GM12878 (cell line): Measurements from ENCODE around the gene SYCN. TPM values are rescaled to one million over a fixed set of nuclear protein-coding genes. Genes with fewer than 3 reads are reported as not detected.

Experiments used
- ATAC-seq: fragments of 200-7000 bp; cut with Tn5 transposase; 3 replicates; pipeline ENCODE4 v1.9.1; 2020; ENCODE audit warnings: mild to moderate bottlenecking, moderate library complexity
- BruUV-seq: library from RNA; stranded (reverse); fragments of 400-500 nt; replicated peaks from 2 replicates; lab custom pipeline; 2021; lab: Mats Ljungman, UMichigan
- CTCF ChIA-PET: fragments of 300-600 bp; sonication (Branson Sonifier 250); formaldehyde crosslinking; extraction: SDS; loops from one replicate; lab custom pipeline; 2021; ENCODE audit warnings: inconsistent platforms; lab: Yijun Ruan, JAX
- POLR2A ChIA-PET: fragments of 350-600 bp; formaldehyde crosslinking; extraction: SDS; loops from one replicate; lab custom pipeline; 2021; ENCODE audit warnings: inconsistent platforms; lab: Charles Lee
- RAD21 ChIA-PET: fragments of 300-600 bp; sonication (Branson Sonifier 250); formaldehyde crosslinking; loops from one replicate; lab custom pipeline; 2023; ENCODE audit warnings: antibody characterized with exemption; ENCODE audit not compliant: unreplicated experiment; lab: Charles Lee
- SMC1A ChIA-PET: fragments of 300-600 bp; sonication (Branson Sonifier 250); formaldehyde crosslinking; loops from one replicate; lab custom pipeline; 2023; ENCODE audit not compliant: unreplicated experiment, uncharacterized antibody; lab: Charles Lee
- DNase-seq: peaks from one replicate; pipeline ENCODE4 v3.0.0-alpha.2; 2011; ENCODE audit warnings: low read depth, low spot score
- FAIRE-seq: peaks from 3 replicates; lab custom pipeline; 2011; peaks lifted over from hg19 to GRCh38; lab: Jason Lieb, UNC
- H2AFZ ChIP-seq: 2 replicates; pipeline ENCODE4 v1.6.0; 2011; ENCODE audit warnings: low read depth, low read length, control low read depth; ENCODE audit not compliant: control insufficient read depth
- H3K27ac ChIP-seq: 2 replicates; pipeline ENCODE4 v1.5.1; 2011; ENCODE audit warnings: control low read depth; ENCODE audit not compliant: control insufficient read depth, insufficient read depth
- H3K27me3 ChIP-seq, 2 experiments: replicated peaks in 1 of 2; 2 replicates each; pipeline versions ENCODE4 v1.6.0 to v1.6.1; 2011; ENCODE audit warnings: low read length in 1 of 2; ENCODE audit not compliant: control insufficient read depth in 2 of 2, insufficient read depth in 2 of 2
- H3K36me3 ChIP-seq, 2 experiments: 2 replicates each; pipeline ENCODE4 v1.5.1; 2011; ENCODE audit warnings: low read length in 1 of 2; ENCODE audit not compliant: control insufficient read depth in 2 of 2, insufficient read depth in 2 of 2
- H3K4me1 ChIP-seq: 2 replicates; pipeline ENCODE4 v1.6.1; 2011; ENCODE audit warnings: mild to moderate bottlenecking, low read length, moderate library complexity, mixed read lengths; ENCODE audit not compliant: control insufficient read depth, insufficient read depth
- H3K4me2 ChIP-seq: 2 replicates; pipeline ENCODE4 v1.6.0; 2011; ENCODE audit warnings: control low read depth; ENCODE audit not compliant: control insufficient read depth, insufficient read depth
- H3K4me3 ChIP-seq: fragments of 200-600 bp; sonication (generic); 2 replicates; pipeline ENCODE4 v1.5.1; 2016
- H3K79me2 ChIP-seq: 2 replicates; pipeline ENCODE4 v1.6.0; 2011; ENCODE audit warnings: low read length; ENCODE audit not compliant: control insufficient read depth, insufficient read depth
- H3K9ac ChIP-seq: 2 replicates; pipeline ENCODE4 v1.8.0; 2011; ENCODE audit warnings: low read length, control low read depth, mixed read lengths; ENCODE audit not compliant: control insufficient read depth, insufficient read depth
- H3K9me3 ChIP-seq: replicated peaks from 3 replicates; pipeline ENCODE4 v1.5.1; 2011; ENCODE audit warnings: mild to moderate bottlenecking, low read length; ENCODE audit not compliant: control insufficient read depth, insufficient read depth
- H4K20me1 ChIP-seq: 2 replicates; pipeline ENCODE4 v1.6.0; 2011; ENCODE audit not compliant: control insufficient read depth, insufficient read depth
- ATF7 ChIP-seq: fragments of 450-650 bp; IDR thresholded peaks from 2 replicates; pipeline ENCODE4 v1.6.1; 2016; ENCODE audit warnings: low read depth, mild to moderate bottlenecking
- BCL11A ChIP-seq: IDR thresholded peaks from 2 replicates; pipeline ENCODE4 v1.6.1; 2011; ENCODE audit warnings: low read depth, low read length
- BMI1 ChIP-seq: fragments of 450-650 bp; IDR thresholded peaks from 2 replicates; pipeline ENCODE4 v1.6.1; 2016; ENCODE audit warnings: mild to moderate bottlenecking, moderate library complexity, borderline replicate concordance
- CEBPZ ChIP-seq: fragments of 150-350 bp; IDR thresholded peaks from 2 replicates; pipeline ENCODE4 v1.6.1; 2016; ENCODE audit warnings: low read depth, low read length
- DPF2 ChIP-seq: fragments of 450-650 bp; IDR thresholded peaks from 2 replicates; pipeline ENCODE4 v1.6.1; 2017; ENCODE audit warnings: mild to moderate bottlenecking
- EED ChIP-seq: sonication (generic); IDR thresholded peaks from 2 replicates; pipeline ENCODE4 v1.6.1; 2016; ENCODE audit warnings: antibody characterized with exemption, low read depth
- MEF2A ChIP-seq: IDR thresholded peaks from 2 replicates; pipeline ENCODE4 v1.6.1; 2011; ENCODE audit warnings: low read depth, mild to moderate bottlenecking, low read length, moderate library complexity; ENCODE audit not compliant: insufficient read depth
- MTA3 ChIP-seq: IDR thresholded peaks from 2 replicates; pipeline ENCODE4 v1.6.1; 2012; ENCODE audit warnings: low read length, inconsistent platforms, borderline replicate concordance
- MYB ChIP-seq: fragments of 150-350 bp; IDR thresholded peaks from 2 replicates; pipeline ENCODE4 v1.6.1; 2014; ENCODE audit warnings: mild to moderate bottlenecking, low read depth, low read length, borderline replicate concordance
- PML ChIP-seq: IDR thresholded peaks from 2 replicates; pipeline ENCODE4 v1.6.1; 2012; ENCODE audit warnings: low read length, inconsistent platforms
- RBBP5 ChIP-seq: fragments of 200-600 bp; sonication (generic); conservative IDR thresholded peaks from 2 replicates; pipeline ENCODE4 v1.6.1; 2016
- SIN3A ChIP-seq: IDR thresholded peaks from 2 replicates; pipeline ENCODE4 v1.6.1; 2012; ENCODE audit warnings: low read depth, low read length, improper control_type of control experiment
- SP1 ChIP-seq: IDR thresholded peaks from one replicate; pipeline ENCODE4 v1.6.1; 2011; ENCODE audit warnings: low read depth, low read length
- SREBF1 ChIP-seq: IDR thresholded peaks from 2 replicates; pipeline ENCODE4 v1.6.1; 2012; ENCODE audit warnings: mild to moderate bottlenecking, low read length
- SUPT20H ChIP-seq: IDR thresholded peaks from 2 replicates; pipeline ENCODE4 v1.6.1; 2011; ENCODE audit warnings: low read depth, mild to moderate bottlenecking, low read length, moderate library complexity, borderline replicate concordance; ENCODE audit not compliant: control insufficient read depth
- SUZ12 ChIP-seq: fragments of 200-600 bp; sonication (generic); IDR thresholded peaks from one replicate; pipeline ENCODE4 v1.6.1; 2018; ENCODE audit warnings: antibody characterized with exemption, mild to moderate bottlenecking; ENCODE audit not compliant: unreplicated experiment
- TAF1 ChIP-seq: IDR thresholded peaks from 2 replicates; pipeline ENCODE4 v1.6.1; 2011; ENCODE audit warnings: mild to moderate bottlenecking, low read depth, low read length, borderline replicate concordance
- WGBS: methylation state at CpG from one replicate; pipeline ENCODE4 v1.1.6; 2016; ENCODE audit warnings: low lambda C conversion rate; ENCODE audit not compliant: insufficient replicate concordance, insufficient coverage; ENCODE audit errors: missing lambda C conversion rate; 5-methylcytosine and 5-hydroxymethylcytosine counted together
- in situ Hi-C: fragments of 300-500 bp; cut with MboI; formaldehyde crosslinking; loops from 9 replicates; pipeline ENCODE4 v1.14.3; 2018; ENCODE audit warnings: mixed read lengths
- intact Hi-C: fragments of 100-400 bp; cut with micrococcal nuclease; formaldehyde crosslinking; loops from one replicate; pipeline ENCODE4 v1.14.2; 2022; ENCODE audit not compliant: unreplicated experiment
- polyA plus RNA-seq, 11 experiments: library from polyadenylated mRNA; depleted of rRNA in 4 of 11; unstranded in 6 of 11; stranded (reverse) in 5 of 11; fragments of >200 nt; fragmentation: Nextera tagmentation in 4 of 11; fragmentation: Illumina TruSeq in 1 of 11; extraction: Ambion mirVana in 4 of 11; extraction: Trizol in 1 of 11; gene quantifications; 1 replicate in 1 of 11; 2 replicates in 10 of 11; pipeline versions ENCODE4 v1.2.1 to v1.2.3, GENCODE V29; 2011 to 2016; ENCODE audit warnings: inconsistent platforms in 2 of 11, missing spikeins in 2 of 11, low read depth in 1 of 11
- total RNA-seq, 4 experiments: library from RNA; depleted of rRNA in 3 of 4; stranded (reverse); fragments of >200 nt in 3 of 4; fragmentation: Illumina TruSeq in 1 of 4; extraction: Trizol in 1 of 4; gene quantifications; 2 replicates each; pipeline versions ENCODE4 v1.2.1 to v1.2.3, GENCODE V29; 2013 to 2021
- TF ChIP-seq, protein P1 (sequence below): fragments of 150-350 bp; IDR thresholded peaks from 2 replicates; pipeline ENCODE4 v1.6.1; 2014; ENCODE audit warnings: mild to moderate bottlenecking, low read depth, low read length

Gene SYCN
- total and polyA plus RNA-seq, 10 of the 15 experiments (the other 5 are each of a cell fraction or from before 2014, with no cell fraction given): 0.54 TPM; not detected in 9

DNA sequence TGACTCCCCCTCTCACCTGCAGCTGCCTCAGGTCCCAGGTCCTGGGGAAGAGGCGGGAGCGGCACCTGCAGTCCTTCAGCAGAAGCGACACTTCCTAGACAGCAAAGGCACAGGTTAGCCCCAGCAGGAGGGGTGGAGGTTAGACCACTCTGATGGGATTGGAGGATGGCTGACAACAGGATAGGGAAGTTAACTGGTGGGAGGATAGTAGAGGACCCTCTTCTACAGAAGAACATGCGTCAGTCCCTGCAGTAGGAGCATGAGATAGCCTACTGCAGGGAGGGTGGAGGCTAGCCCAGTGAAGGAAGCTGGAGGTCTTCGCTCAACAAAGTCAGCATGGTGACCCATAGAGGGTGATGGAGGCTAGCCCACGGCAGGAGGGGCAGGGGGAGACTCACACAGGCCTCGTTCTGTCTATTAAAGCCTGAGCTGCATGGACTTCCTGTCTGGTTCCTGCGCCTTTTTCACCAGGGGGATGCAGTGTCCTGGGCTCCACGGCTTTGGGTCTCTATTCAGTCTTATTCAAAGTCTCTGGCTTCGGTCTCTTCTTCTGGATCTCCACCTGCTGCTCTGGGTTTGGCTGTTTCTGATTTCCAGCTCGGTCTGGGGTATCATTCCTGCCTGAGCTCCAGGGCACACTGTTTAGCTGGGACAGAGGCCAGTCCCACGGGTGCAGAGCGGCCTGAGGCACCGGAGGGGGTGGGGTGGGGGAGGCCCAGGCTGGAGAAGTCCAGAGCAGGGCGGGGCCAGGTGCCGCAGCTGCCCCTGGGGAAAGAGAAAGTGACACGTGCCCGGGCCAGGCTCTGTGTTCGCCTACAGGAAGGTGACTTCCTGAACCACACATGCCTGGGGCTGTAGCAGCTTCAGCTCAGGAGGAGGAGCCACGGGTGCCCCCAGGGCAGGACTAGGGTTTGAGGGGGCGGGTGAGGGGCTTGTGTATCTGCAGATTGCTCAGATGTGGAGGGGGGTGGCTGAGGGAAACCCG lies 33.4 kb upstream of the SYCN start:
- H3K4me1 ChIP-seq: peaks cover 7% of the 10 kb centered on the region
- 0 out of 2 replicates have a peak overlapping the region, but pooled peaks have one; percentile 47 for H3K4me3 ChIP-seq
- intact Hi-C loops: no loop called here
- peak; percentile 99 for ATAC-seq
- peak overlapping the region; percentile 14; the same call in 1 of the 2 replicates for H3K9ac ChIP-seq
- no peaks in the 10 kb centered on the region for H3K9me3 ChIP-seq
- H3K36me3 ChIP-seq: no peaks in the 10 kb centered on the region
- peak overlapping the region; percentile 59 for H3K4me2 ChIP-seq
- no peaks in the 10 kb centered on the region for H3K79me2 ChIP-seq
- DNase-seq: peak; percentile 45
- in situ Hi-C loops: no loop called here
- FAIRE-seq: peak; percentile 91
- no TSS peak for BruUV-seq
- RAD21 ChIA-PET: interaction anchor here (0.6 to 1.1 kb wide), 3 partner anchors 91 to 1892 kb away, joined by 3 to 4 read pairs (median 3); no protein-coding TSS in a partner anchor
- peak overlapping the region; percentile 32 for H3K27ac ChIP-seq
- CTCF ChIA-PET: interaction anchor here (1.2 kb wide), 1 partner anchor 90 kb away, joined by 4 read pairs; no protein-coding TSS in a partner anchor
- H4K20me1 ChIP-seq: no peaks in the 10 kb centered on the region
- SMC1A ChIA-PET: no interaction called here
- POLR2A ChIA-PET: interaction anchor here (0.6 to 0.9 kb wide), 3 partner anchors 161 to 396 kb away, joined by 3 read pairs; partner anchors contain the start of gene RPS16
- 46% methylated on average over 21 of the region's 22 CpGs for WGBS
- peak overlapping the region; percentile 88 for H2AFZ ChIP-seq
- H3K27me3 ChIP-seq: no peaks in the 10 kb centered on the region
- no peak for TF ChIP-seq SUZ12
- no peak for TF ChIP-seq SIN3A
- TF ChIP-seq SUPT20H: no peak
- no peak for TF ChIP-seq DPF2
- peak; percentile 23 for TF ChIP-seq SP1
- TF ChIP-seq MYB: no peak
- TF ChIP-seq, protein P1, sequence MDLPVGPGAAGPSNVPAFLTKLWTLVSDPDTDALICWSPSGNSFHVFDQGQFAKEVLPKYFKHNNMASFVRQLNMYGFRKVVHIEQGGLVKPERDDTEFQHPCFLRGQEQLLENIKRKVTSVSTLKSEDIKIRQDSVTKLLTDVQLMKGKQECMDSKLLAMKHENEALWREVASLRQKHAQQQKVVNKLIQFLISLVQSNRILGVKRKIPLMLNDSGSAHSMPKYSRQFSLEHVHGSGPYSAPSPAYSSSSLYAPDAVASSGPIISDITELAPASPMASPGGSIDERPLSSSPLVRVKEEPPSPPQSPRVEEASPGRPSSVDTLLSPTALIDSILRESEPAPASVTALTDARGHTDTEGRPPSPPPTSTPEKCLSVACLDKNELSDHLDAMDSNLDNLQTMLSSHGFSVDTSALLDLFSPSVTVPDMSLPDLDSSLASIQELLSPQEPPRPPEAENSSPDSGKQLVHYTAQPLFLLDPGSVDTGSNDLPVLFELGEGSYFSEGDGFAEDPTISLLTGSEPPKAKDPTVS: no peak
- no peak for TF ChIP-seq BCL11A
- TF ChIP-seq PML: no peak
- TF ChIP-seq SREBF1: no peak
- no peak for TF ChIP-seq MEF2A
- TF ChIP-seq ATF7: no peak
- no peak for TF ChIP-seq TAF1
- no peak for TF ChIP-seq BMI1
- no peak for TF ChIP-seq RBBP5
- TF ChIP-seq CEBPZ: no peak
- no peak for TF ChIP-seq MTA3
- no peak for TF ChIP-seq EED
